D341Med (cell line): Measurements from ENCODE around the gene EPHA8.
A peak's percentile ranks its signal among the peaks of the same experiment; 100 is the strongest.

ENCODE experiments used
- DNase-seq: peaks from one replicate; pipeline ENCODE4 v3.0.0; 2012; ENCODE audit warnings: low spot score

EPHA8 gene

GRCh38 chr1:22619252-22619651 is 56.0 kb downstream of the EPHA8 start:
- no peak for DNase-seq

GRCh38 chr1:22619798-22620197 is 56.5 kb downstream of the EPHA8 start:
- DNase-seq = no peak

- no peak for DNase-seq
Observed at GRCh38 chr1:22621761-22622160, 58.5 kb downstream of the EPHA8 start.

GRCh38 chr1:22625262-22625925 is 62.1 kb downstream of the EPHA8 start:
- DNase-seq = no peak

- DNase-seq = peak; percentile 77
Observed at GRCh38 chr1:22626237-22627157, 63.2 kb downstream of the EPHA8 start.

GRCh38 chr1:22627331-22627730 is 64.0 kb downstream of the EPHA8 start:
- no peak for DNase-seq

- no peak for DNase-seq
Observed at GRCh38 chr1:22628698-22629444, 65.6 kb downstream of the EPHA8 start.

GRCh38 chr1:22629886-22630285 is 66.6 kb downstream of the EPHA8 start:
- no peak for DNase-seq

GRCh38 chr1:22633697-22634463 is 70.6 kb downstream of the EPHA8 start:
- DNase-seq = no peak

- no peak for DNase-seq
Observed at GRCh38 chr1:22635436-22635835, 72.1 kb downstream of the EPHA8 start.

- no peak for DNase-seq
Observed at GRCh38 chr1:22636353-22636752, 73.1 kb downstream of the EPHA8 start, which contains the start of gene C1QA. C1QA (plus strand) TSS chr1:22636628; CDS start chr1:22637617, 989 bp downstream.

- DNase-seq = peak; percentile 61
Observed at GRCh38 chr1:22636927-22637326, 73.6 kb downstream of the EPHA8 start.

GRCh38 chr1:22637907-22638445 is 74.7 kb downstream of the EPHA8 start:
- DNase-seq = no peak

GRCh38 chr1:22638476-22639234 is 75.4 kb downstream of the EPHA8 start:
- no peak for DNase-seq

GRCh38 chr1:22639286-22639685 is 76.0 kb downstream of the EPHA8 start:
- peak; percentile 61 for DNase-seq

GRCh38 chr1:22641247-22641646 is 78.0 kb downstream of the EPHA8 start:
- DNase-seq = no peak

- peak; percentile 90 for DNase-seq
Observed at GRCh38 chr1:22641906-22642636, 78.8 kb downstream of the EPHA8 start.

- no peak for DNase-seq
Observed at GRCh38 chr1:22643381-22643780, 80.1 kb downstream of the EPHA8 start, which contains the start of gene C1QC. C1QC (plus strand) TSS chr1:22643633; CDS start chr1:22644024, 391 bp downstream.

- no peak for DNase-seq
Observed at GRCh38 chr1:22643928-22644327, 80.6 kb downstream of the EPHA8 start.

- DNase-seq = no peak
Observed at GRCh38 chr1:22645931-22646330, 82.6 kb downstream of the EPHA8 start.
